ENCODE measurements around the gene IDH1. TPM values are rescaled to one million over a fixed set of nuclear protein-coding genes. Genes with fewer than 3 reads are reported as not detected.
"Not testable (repeated sequence)": the region's sequence is repeated elsewhere in the genome, so short reads cannot be mapped to it uniquely, and the experiment has no call there.

Gene IDH1
- total and polyA plus RNA-seq, 2 donors, result 32.8 to 51.3 TPM

DNA sequence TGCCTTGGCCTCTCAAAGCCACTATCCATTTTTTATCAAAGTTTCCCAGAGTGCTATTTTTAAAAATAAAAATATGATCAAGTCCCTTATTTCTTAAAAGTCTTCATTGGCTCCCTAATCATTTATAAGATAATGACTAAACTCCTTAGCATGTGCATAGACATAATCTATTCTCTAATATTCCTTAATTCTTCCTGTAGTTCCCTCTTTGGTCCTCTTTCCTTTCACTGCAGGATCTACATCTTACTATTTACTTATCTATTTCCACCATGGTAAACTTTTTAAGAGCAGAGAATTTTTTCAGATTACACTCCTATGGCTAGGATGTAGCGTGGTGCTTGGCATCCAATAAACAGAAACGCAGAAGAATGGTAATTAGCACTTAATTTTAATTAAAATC, 19.0 kb downstream of the IDH1 start:
- no peak overlapping the region for H3K4me3 ChIP-seq (ENCODE audit: low read length in 2 of 2)

DNA sequence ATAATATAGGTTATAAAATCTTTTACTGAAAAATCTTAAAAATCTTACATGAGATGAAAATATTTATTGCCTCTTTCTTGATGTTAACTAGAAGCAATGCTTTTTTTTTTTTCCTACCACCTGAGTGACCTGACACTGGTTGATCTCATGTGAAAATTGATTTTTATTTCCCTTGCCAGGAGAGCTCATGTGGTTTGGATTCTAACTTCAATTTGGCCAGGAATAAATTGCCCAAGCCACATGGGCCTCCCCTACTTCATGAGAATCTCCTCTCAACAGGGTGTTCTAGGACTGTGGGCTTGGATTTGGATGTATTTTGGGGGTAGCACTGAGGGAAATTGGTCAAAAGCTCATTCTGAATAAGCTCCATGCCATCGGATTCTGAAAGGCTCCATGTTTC, 20.1 kb downstream of the IDH1 start:
- 95% methylated on average over 1 of the region's 1 CpG for WGBS

More for the DNA sequence above, 19.0 kb downstream of the IDH1 start:
- Histone ChIP-seq H3K27me3 (ENCODE audit: control insufficient read depth in 2 of 2, insufficient read depth in 1 of 2, low read length in 1 of 2) (no peaks in the 10 kb centered on the region), H3K4me1 (ENCODE audit: control insufficient read depth in 2 of 2, insufficient read depth in 2 of 2, low read length in 2 of 2) (no peaks in the 10 kb centered on the region), H3K36me3 (ENCODE audit: control insufficient read depth in 2 of 2, insufficient read depth in 2 of 2, low read length in 1 of 2) (peaks cover 12 to 31% of the 10 kb centered on the region in 2 donors), H3K9me3 (ENCODE audit: control insufficient read depth in 2 of 2, insufficient read depth in 1 of 2, low read length in 1 of 2) (peaks cover 0 to under 1% of the 10 kb centered on the region in 2 donors), H3K27ac (ENCODE audit: low read depth in 1 of 2, low read length in 1 of 2) (no peak overlapping the region)
- 96% methylated on average over 2 of the region's 2 CpGs for WGBS
- DNase-seq (ENCODE audit: low read depth in 6 of 9, low spot score in 9 of 9), result no peak

DNA sequence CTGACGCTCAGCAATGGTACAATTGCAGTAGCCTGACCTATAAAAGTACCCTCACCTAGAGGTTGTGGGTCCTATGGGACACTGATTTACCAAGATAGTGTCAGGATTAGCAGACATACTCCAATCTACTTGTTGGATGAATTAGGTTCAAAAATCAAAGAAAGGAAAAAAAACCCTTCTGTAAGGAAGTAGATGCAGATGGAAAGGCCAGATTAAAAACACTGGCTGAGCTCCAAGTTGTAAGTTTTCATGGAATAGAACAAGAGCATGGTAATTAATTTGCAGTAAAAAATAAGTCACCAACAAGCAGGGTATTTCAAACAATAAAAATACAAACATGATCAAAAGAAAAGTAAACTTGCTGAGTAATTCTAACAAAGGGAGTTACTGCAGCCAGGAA, 26.4 kb downstream of the IDH1 start:
- no peak overlapping the region for H3K27ac ChIP-seq (ENCODE audit: low read depth in 1 of 2, low read length in 1 of 2)
- no peaks in the 10 kb centered on the region for H3K27me3 ChIP-seq (ENCODE audit: control insufficient read depth in 2 of 2, insufficient read depth in 1 of 2, low read length in 1 of 2)

More for the DNA sequence above, 20.1 kb downstream of the IDH1 start:
- Histone ChIP-seq H3K9me3 (ENCODE audit: control insufficient read depth in 2 of 2, insufficient read depth in 1 of 2, low read length in 1 of 2) (peaks cover 0 to 2% of the 10 kb centered on the region in 2 donors), H3K27me3 (ENCODE audit: control insufficient read depth in 2 of 2, insufficient read depth in 1 of 2, low read length in 1 of 2) (no peaks in the 10 kb centered on the region), H3K4me1 (ENCODE audit: control insufficient read depth in 2 of 2, insufficient read depth in 2 of 2, low read length in 2 of 2) (no peaks in the 10 kb centered on the region), H3K27ac (ENCODE audit: low read depth in 1 of 2, low read length in 1 of 2) (no peak overlapping the region), H3K4me3 (ENCODE audit: low read length in 2 of 2) (no peak overlapping the region), H3K36me3 (ENCODE audit: control insufficient read depth in 2 of 2, insufficient read depth in 2 of 2, low read length in 1 of 2) (peaks cover 10 to 27% of the 10 kb centered on the region in 2 donors)
- no peak for DNase-seq (ENCODE audit: low read depth in 6 of 9, low spot score in 9 of 9)

DNA sequence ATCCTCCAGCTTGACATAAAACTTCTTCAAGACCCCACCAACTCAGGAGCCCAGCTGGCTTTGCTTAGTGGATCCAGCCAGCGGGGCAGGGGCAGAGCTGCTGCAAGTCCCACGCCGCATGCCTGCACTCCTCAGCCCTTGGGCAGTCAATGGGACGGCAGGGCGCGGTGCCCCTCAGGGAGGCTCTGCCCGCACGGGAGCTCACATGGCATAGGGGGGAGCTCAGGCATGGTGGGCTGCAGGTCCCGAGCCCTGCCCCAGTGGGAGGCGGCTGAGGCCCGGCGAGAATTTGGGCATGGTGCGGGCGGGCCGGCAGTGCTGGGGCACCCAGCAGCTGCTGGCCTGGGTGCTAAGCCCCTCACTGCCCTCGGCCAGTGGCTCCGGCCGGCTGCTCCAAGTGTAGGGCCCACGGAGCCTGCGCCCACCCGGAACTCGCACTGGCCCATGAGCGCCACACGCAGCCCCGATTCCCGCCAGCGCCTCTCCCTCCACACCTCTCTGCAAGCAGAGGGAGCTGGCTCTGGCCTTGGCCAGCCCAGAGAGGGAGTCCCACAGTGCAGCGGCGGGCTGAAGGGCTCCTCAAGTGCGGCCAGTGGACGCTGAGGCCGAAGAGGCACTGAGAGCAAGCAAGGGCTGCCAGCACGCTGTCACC, 27.2 kb downstream of the IDH1 start:
- Histone ChIP-seq H3K4me3 (ENCODE audit: low read length in 2 of 2) (no peak overlapping the region), H3K36me3 (ENCODE audit: control insufficient read depth in 2 of 2, insufficient read depth in 2 of 2, low read length in 1 of 2) (no peaks in the 10 kb centered on the region), H3K4me1 (ENCODE audit: control insufficient read depth in 2 of 2, insufficient read depth in 2 of 2, low read length in 2 of 2) (no peaks in the 10 kb centered on the region), H3K27ac (ENCODE audit: low read depth in 1 of 2, low read length in 1 of 2) (no peak overlapping the region), H3K27me3 (ENCODE audit: control insufficient read depth in 2 of 2, insufficient read depth in 1 of 2, low read length in 1 of 2) (no peaks in the 10 kb centered on the region), H3K9me3 (ENCODE audit: control insufficient read depth in 2 of 2, insufficient read depth in 1 of 2, low read length in 1 of 2) (peaks cover 0 to 9% of the 10 kb centered on the region in 2 donors)
- 96% methylated on average over 33 of the region's 33 CpGs for WGBS
- no peak for DNase-seq (ENCODE audit: low read depth in 6 of 9, low spot score in 9 of 9)

More for the DNA sequence above, 26.4 kb downstream of the IDH1 start:
- DNase-seq (ENCODE audit: low read depth in 6 of 9, low spot score in 9 of 9), result no peak
- Histone ChIP-seq H3K4me3 (ENCODE audit: low read length in 2 of 2) (no peak overlapping the region), H3K9me3 (ENCODE audit: control insufficient read depth in 2 of 2, insufficient read depth in 1 of 2, low read length in 1 of 2) (peaks cover 0 to 9% of the 10 kb centered on the region in 2 donors), H3K36me3 (ENCODE audit: control insufficient read depth in 2 of 2, insufficient read depth in 2 of 2, low read length in 1 of 2) (no peaks in the 10 kb centered on the region), H3K4me1 (ENCODE audit: control insufficient read depth in 2 of 2, insufficient read depth in 2 of 2, low read length in 2 of 2) (no peaks in the 10 kb centered on the region)
- 63% methylated on average over 1 of the region's 1 CpG for WGBS

DNA sequence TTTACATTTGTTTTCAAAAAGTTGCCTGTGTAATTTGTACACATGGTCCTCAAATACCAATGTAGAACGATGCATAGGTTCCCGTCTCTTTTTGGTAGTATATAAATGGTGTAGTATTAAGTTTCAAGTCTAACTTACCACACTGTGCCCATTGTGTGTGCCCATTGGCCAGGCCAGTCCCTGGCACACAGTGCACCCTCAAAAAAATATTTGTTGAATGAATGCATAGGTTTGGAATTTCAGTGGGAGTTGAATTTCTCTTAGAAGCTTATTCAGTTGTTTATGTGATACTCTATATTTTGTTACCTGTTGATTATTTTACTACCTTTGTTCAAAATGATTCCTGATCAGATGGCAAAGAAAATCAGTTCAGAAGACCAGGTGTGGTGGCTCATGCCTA, 30.1 kb downstream of the IDH1 start:
- WGBS, result 98% methylated on average over 2 of the region's 2 CpGs
- Histone ChIP-seq H3K9me3 (ENCODE audit: control insufficient read depth in 2 of 2, insufficient read depth in 1 of 2, low read length in 1 of 2) (peaks cover 0 to 6% of the 10 kb centered on the region in 2 donors), H3K4me3 (ENCODE audit: low read length in 2 of 2) (no peak overlapping the region), H3K36me3 (ENCODE audit: control insufficient read depth in 2 of 2, insufficient read depth in 2 of 2, low read length in 1 of 2) (no peaks in the 10 kb centered on the region), H3K27ac (ENCODE audit: low read depth in 1 of 2, low read length in 1 of 2) (no peak overlapping the region), H3K27me3 (ENCODE audit: control insufficient read depth in 2 of 2, insufficient read depth in 1 of 2, low read length in 1 of 2) (no peaks in the 10 kb centered on the region), H3K4me1 (ENCODE audit: control insufficient read depth in 2 of 2, insufficient read depth in 2 of 2, low read length in 2 of 2) (no peaks in the 10 kb centered on the region)
- DNase-seq (ENCODE audit: low read depth in 6 of 9, low spot score in 9 of 9), result no peak

DNA sequence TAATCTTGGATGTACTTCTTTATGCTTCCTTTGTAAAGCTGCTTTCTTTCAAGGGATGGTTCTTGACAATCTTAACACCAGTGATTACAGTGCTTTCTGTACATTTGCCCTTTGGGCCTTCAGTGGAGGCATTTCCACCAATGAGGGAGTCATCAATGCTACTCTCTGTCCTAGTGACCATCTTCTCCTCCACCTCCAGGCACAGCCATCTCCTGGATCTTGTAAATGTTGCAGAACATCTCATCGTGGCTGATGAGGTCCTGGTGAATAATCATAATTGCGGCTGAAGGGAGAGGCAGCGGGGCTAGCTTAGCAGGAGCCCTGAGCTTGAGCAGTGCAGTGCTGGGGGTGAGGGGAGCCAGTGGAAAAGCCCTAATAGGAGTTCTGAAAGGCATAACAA, 32.5 kb downstream of the IDH1 start:
- H3K9me3 ChIP-seq (ENCODE audit: control insufficient read depth in 2 of 2, insufficient read depth in 1 of 2, low read length in 1 of 2), result no peaks in the 10 kb centered on the region
- no peak overlapping the region for H3K27ac ChIP-seq (ENCODE audit: low read depth in 1 of 2, low read length in 1 of 2)
- no peak overlapping the region for H3K4me3 ChIP-seq (ENCODE audit: low read length in 2 of 2)
- over 99% methylated on average over 3 of the region's 3 CpGs for WGBS
- H3K4me1 ChIP-seq (ENCODE audit: control insufficient read depth in 2 of 2, insufficient read depth in 2 of 2, low read length in 2 of 2), result no peaks in the 10 kb centered on the region
- no peaks in the 10 kb centered on the region for H3K36me3 ChIP-seq (ENCODE audit: control insufficient read depth in 2 of 2, insufficient read depth in 2 of 2, low read length in 1 of 2)
- H3K27me3 ChIP-seq (ENCODE audit: control insufficient read depth in 2 of 2, insufficient read depth in 1 of 2, low read length in 1 of 2), result no peaks in the 10 kb centered on the region
- no peak for DNase-seq (ENCODE audit: low read depth in 6 of 9, low spot score in 9 of 9)

DNA sequence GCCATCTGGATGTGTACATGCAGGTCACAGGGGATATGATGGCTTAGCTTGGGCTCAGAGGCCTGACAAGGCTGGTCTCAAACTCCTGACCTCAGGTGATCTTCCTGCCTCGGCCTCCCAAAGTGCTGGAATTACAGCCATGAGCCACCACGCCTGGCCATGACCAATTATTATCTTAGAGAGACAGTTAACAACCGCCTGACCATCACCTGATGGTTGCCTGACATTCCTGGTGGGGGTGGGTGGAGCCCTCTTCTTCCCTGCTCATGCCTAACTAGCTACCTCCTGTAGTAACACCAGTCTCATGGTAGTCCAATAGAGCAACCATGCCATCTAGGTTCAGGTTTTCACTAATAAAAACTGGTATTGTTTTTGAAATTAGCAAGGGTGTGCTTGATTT, 33.0 kb downstream of the IDH1 start:
- H3K27me3 ChIP-seq (ENCODE audit: control insufficient read depth in 2 of 2, insufficient read depth in 1 of 2, low read length in 1 of 2); H3K9me3 ChIP-seq (ENCODE audit: control insufficient read depth in 2 of 2, insufficient read depth in 1 of 2, low read length in 1 of 2); H3K4me3 ChIP-seq (ENCODE audit: low read length in 2 of 2); DNase-seq (ENCODE audit: low read depth in 6 of 9, low spot score in 9 of 9); H3K4me1 ChIP-seq (ENCODE audit: control insufficient read depth in 2 of 2, insufficient read depth in 2 of 2, low read length in 2 of 2); H3K36me3 ChIP-seq (ENCODE audit: control insufficient read depth in 2 of 2, insufficient read depth in 2 of 2, low read length in 1 of 2); H3K27ac ChIP-seq (ENCODE audit: low read depth in 1 of 2, low read length in 1 of 2): not testable (repeated sequence)
- WGBS, result 96% methylated on average over 3 of the region's 3 CpGs

DNA sequence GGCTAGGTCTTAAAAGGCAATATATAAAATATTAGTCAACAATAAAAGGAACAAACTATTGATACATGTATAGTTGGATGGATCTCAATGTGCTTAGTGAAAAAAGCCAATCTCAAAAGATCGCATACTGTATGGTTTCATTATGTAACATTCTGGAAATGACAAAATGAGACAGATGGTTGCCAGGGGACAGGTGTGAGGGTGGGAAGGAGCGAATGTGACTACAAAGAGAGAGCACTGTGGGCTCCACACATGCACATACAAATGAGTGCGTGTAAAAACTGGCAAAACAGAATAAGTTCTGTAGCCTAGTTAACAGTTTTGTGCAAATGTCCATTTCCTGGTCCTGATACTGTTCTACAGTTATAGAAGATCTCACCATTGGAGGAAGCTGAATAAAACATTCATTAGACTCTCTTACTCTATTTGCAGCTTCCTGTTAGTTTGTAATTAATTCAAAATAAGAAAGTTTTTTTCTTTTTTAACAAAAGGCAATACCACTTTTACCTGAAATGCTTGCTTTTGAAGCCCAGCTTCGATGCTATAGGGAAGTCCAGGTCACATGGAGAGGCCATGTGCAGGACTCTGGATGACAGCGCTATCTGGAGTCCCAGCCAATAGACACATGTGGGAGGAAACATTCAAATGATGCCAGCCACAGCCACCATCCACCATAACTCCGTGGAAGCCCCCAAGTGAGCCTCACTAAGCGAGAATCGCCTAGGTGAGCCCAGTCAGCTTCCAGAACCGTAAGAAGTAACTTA, 44.0 kb downstream of the IDH1 start:
- 86% methylated on average over 9 of the region's 9 CpGs for WGBS
- Histone ChIP-seq H3K4me3 (ENCODE audit: low read length in 2 of 2) (no peak overlapping the region), H3K9me3 (ENCODE audit: control insufficient read depth in 2 of 2, insufficient read depth in 1 of 2, low read length in 1 of 2) (no peaks in the 10 kb centered on the region), H3K36me3 (ENCODE audit: control insufficient read depth in 2 of 2, insufficient read depth in 2 of 2, low read length in 1 of 2) (no peaks in the 10 kb centered on the region), H3K4me1 (ENCODE audit: control insufficient read depth in 2 of 2, insufficient read depth in 2 of 2, low read length in 2 of 2) (peaks cover 0 to 26% of the 10 kb centered on the region in 2 donors), H3K27ac (ENCODE audit: low read depth in 1 of 2, low read length in 1 of 2) (peak overlapping the region in 1 of 2 donors; percentile 83), H3K27me3 (ENCODE audit: control insufficient read depth in 2 of 2, insufficient read depth in 1 of 2, low read length in 1 of 2) (no peaks in the 10 kb centered on the region)
- peak in 1 of 9 donors; percentile 12 for DNase-seq (ENCODE audit: low read depth in 6 of 9, low spot score in 9 of 9)

DNA sequence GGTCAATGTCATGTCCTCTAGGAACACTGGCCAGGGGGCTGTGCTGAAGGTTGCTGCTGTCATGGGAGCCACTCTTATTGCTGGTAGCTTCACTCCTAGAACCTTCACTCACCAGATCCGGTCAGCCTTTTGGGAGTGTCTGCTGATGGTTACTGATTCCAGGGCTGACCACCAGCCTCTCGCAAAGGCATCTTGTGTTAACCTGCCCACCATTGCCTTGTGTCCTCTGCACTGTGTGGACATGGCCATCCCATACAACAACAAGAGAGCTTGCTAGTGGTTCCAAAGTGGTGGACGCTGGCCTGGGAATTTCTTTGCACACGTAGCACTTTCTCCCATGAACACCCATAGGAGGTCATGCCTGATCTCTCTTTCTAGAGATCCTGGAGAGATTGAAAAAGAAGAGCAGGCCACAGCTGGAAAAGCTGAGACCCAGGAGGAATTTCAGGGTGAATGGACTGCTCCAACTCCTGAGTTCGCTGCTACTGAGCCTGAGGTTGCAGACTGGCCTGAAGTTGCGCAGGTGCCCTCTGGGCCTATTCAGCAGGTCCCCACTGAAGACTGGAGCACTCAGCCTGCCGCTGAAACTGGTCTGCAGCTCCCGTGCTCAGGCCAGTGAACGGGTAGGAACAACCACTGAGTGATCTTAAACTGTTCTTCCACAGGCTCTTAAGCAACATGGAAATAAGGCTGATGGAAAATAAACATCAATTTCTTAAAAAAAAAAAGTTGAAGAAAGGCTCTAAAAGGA, 46.4 kb downstream of the IDH1 start:
- no peak for DNase-seq (ENCODE audit: low read depth in 6 of 9, low spot score in 9 of 9)
- H3K4me1 ChIP-seq (ENCODE audit: control insufficient read depth in 2 of 2, insufficient read depth in 2 of 2, low read length in 2 of 2), result peaks cover 2 to 38% of the 10 kb centered on the region in 2 donors
- 98% methylated on average over 9 of the region's 9 CpGs for WGBS
- H3K27me3 ChIP-seq (ENCODE audit: control insufficient read depth in 2 of 2, insufficient read depth in 1 of 2, low read length in 1 of 2), result no peaks in the 10 kb centered on the region
- H3K9me3 ChIP-seq (ENCODE audit: control insufficient read depth in 2 of 2, insufficient read depth in 1 of 2, low read length in 1 of 2), result no peaks in the 10 kb centered on the region
- H3K27ac ChIP-seq (ENCODE audit: low read depth in 1 of 2, low read length in 1 of 2), result no peak overlapping the region
- no peak overlapping the region for H3K4me3 ChIP-seq (ENCODE audit: low read length in 2 of 2)
- no peaks in the 10 kb centered on the region for H3K36me3 ChIP-seq (ENCODE audit: control insufficient read depth in 2 of 2, insufficient read depth in 2 of 2, low read length in 1 of 2)

Measured in thymus (tissue), 11 donors.